A172 (cell line): ENCODE results near the gene GPR107. TPM values are rescaled to one million over a fixed set of nuclear protein-coding genes. Genes with fewer than 3 reads are reported as not detected.

Source experiments
- DNase-seq: peaks from one replicate; pipeline ENCODE4 v3.0.0-alpha.2; 2015; ENCODE audit warnings: low spot score
- total RNA-seq: library from RNA; depleted of rRNA; stranded (reverse); fragments of >200 nt; shearing (Covaris generic); gene quantifications from 2 replicates; pipeline ENCODE4 v1.2.3, GENCODE V29; 2014

Gene GPR107
- total RNA-seq, 1 experiment from 2014 or later: 0.17 TPM

GRCh38 chr9:130110166-130110565 lies 56.5 kb downstream of the GPR107 start:
- peak; percentile 2 for DNase-seq

DNA sequence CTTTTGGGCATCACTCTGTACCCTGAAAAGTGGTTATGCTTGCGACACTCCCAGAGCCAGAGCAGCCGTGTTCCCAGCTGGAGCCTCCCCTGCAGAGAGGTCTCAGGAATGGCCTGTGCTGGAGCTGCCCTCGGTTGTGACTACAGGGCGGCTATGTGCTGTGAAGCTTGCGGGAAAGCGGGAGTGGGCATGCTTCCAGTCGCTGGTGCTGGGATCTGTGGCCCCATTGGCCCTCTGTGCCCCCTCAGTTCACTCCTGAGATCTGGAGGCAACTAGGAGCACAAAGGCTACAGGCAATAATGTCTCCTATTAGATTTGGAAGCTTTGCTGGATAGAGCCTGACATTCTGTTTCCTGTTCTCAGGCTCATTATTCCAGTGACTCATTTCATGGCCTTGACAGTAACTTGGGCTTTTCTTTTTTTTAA lies 56.9 kb downstream of the GPR107 start:
- DNase-seq: peak; percentile 11

DNA sequence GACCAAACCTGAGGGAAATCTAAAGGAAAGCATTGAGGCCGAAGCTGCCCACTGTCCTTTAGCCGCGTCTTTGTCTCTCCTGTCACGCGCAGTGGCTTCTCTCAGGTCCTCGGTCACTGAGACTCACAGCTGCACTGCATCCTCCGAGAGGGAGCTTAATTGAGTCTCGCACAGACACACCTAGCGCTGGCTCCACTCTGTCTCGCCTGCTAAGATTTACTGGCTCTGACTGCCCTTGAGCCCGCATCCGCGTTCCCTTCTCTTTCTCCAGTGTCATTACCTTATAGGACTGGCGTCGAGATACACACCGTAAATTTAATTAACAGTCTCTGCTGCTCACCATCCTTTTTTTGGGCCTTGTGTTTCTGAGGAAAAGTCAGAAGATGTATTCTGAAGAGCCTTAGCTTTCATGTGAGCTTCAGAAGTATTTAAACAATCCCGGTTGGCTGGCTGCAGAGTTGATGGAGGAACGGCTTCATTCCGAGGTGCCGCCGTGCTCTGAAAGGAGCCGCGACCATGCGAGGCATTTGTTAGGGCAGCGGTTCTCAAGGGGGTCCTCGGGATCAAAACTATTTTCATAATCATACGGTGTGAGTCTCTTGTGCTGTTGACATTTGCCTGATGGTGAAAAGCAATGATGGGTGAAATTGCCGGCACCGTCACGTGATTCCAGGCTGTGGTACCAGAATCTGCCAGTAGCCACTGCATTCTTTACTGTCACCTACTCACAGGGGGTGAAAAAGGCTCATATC lies 58.3 kb downstream of the GPR107 start:
- DNase-seq: no peak

DNA sequence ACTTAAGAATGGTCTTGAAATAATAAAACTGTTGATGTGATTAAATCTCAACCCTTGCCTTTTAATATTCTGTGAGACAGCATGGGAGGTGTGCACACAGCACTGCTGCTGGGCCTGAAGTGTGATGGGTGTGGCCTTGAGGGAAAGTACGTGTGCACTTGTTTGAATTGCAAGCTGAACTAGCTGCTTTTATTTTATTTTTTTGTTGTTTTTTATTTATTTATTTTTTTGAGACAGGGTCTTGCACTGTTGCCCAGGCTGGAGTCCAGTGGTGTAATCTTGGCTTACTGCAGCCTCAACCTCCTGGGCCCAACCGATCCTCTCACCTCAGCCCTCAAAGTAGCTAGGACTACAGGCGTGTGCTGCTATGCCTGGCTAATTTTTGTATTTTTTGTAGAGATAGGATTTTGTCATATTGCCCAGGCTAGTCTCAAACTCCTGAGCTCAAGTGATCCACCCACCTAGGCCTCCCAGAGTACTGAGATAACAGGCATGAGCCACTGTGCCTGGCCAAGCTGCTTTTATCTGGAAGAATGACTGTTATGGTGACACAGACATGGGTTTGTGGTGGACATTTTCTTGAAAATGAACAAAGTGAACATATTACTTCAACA lies 58.9 kb downstream of the GPR107 start:
- DNase-seq: no peak

- no peak for DNase-seq
Measured at GRCh38 chr9:130114741-130115140, 61.0 kb downstream of the GPR107 start.

GRCh38 chr9:130116346-130116745 lies 62.6 kb downstream of the GPR107 start:
- DNase-seq: no peak

DNA sequence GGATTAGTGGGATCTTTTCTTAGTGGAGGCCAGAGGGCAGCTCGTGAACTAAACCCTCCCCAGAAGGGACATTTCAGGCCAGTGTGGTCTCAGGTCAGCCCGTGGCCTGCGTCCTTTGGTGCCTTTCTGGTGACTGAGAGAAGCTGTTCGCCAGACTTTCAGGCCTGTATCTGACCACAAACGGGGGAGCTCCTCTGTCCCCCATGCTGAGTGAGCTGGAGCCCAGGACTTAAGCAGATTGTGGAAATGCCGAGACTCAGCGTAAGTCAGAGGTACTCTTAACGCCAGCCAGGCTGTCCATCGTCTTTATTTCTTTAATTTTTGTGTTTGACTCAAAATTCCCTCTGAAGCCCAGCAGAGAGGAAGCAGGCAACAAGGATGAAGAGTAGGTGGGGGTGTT lies 63.7 kb downstream of the GPR107 start:
- no peak for DNase-seq

DNA sequence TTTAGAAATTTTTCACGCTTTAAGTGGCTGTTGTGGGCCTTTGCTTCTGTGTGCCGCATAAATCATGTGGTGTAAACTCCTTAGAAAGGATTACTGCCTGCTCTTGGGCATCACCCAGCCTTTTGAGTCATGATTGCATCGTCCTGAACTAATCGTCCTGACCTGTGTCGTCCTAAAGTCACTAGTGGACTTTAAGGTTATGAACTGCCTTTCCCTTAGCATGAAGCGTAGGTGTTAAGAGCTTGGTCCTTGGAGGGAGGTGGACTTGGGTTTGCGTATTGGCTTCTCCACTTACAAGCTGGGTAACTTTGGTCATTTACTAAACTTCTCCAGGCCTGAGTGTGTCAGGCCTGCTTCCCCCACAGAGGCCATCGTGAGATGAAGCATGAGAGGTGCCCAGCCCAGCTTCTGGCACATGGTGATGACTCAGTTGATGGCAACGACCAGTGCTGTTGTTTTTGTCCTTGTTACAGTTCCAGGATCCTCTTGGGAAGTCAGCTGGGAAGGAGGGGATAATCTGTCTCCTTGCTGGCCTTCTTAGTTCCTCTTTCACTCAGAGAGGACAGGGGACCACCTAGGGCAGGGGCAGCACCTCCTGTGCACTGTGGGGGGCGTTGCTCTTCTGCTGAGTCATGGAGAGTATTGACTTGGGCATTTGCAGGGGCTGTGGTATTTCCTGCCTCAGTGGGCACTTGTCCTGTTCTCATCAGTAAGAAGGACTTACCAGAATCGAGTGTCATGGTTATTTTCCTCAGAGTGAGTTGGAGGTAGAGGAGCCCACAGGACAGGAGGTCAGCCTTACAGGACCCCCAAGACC lies 64.3 kb downstream of the GPR107 start:
- peak; percentile 5 for DNase-seq

GRCh38 chr9:130118841-130119518 lies 65.3 kb downstream of the GPR107 start:
- DNase-seq: peak; percentile 3

GRCh38 chr9:130119519-130120298 lies 66.0 kb downstream of the GPR107 start:
- no peak for DNase-seq

GRCh38 chr9:130120299-130120587 lies 66.5 kb downstream of the GPR107 start:
- DNase-seq: no peak

- no peak for DNase-seq
Measured at GRCh38 chr9:130120832-130121231, 67.1 kb downstream of the GPR107 start.

GRCh38 chr9:130122456-130122855 lies 68.8 kb downstream of the GPR107 start:
- DNase-seq: no peak

DNA sequence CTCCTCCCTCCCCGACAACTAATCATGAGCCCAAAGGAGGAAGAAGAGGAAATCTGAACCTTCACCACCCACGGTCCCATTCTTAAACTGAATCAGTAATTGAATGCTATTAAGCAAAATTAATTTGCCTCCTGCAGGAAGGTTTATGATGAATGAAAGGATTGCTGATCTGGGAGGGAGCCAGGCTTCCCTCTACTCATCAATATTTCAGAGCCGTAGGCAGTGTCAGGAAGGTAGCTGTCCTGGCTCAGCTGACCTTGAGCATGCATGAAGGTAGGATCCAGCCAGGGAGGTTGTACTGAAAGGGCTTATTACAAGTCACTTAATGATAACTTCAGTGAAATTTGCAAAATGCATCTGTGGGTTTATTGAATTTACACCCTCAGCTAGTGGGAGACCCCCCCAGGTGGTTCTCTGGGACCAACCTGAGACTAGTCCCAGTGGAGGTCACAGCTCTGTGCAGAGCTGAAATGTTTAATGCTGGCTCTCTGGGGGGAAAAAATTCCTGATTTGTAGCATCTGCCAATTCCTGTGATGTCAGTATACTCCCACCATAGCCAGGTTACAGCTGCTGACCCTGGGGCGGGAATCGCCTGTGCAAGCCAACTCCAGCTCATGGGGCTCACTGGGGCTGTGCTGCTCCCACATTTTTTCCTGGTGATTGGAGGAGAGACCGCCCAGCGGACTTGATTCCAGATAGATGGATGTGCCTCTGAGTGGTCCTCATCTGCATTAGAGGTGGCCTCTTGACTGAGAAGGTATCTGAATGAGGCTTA lies 70.6 kb downstream of the GPR107 start:
- no peak for DNase-seq

DNA sequence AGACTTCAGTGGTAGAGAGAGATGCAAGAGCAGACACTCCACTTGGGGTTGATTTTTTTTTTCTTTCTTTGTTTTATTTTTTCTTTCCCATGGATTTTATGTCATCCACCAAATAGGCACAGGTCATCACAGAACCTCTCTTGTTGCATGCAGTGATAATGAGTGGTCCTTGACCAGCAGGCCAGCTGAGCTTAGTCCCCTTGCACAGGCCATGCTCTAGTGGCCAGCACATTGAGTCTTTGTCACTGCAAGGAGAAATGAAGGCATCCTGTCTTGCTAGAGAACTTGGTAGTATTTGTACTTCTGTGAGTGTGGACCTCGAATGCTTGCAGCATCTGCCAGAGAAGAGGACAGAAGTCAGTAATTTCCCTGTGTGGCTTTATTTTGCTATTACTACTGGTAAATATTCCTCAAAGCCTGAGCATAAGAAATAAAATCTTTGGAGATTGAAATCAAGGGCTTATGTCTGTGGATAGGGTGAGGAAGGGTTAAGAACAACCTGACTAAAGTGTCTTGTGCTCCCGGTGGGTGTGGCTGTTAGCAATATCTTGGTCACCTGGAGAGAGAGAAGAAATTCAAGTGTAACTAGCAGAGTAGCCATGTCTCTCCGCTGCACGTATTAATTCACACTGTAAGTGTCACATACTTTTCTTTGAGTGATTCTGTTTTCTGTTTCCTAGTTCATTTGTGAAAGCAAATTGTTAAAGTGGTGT lies 73.2 kb downstream of the GPR107 start:
- DNase-seq: no peak

DNA sequence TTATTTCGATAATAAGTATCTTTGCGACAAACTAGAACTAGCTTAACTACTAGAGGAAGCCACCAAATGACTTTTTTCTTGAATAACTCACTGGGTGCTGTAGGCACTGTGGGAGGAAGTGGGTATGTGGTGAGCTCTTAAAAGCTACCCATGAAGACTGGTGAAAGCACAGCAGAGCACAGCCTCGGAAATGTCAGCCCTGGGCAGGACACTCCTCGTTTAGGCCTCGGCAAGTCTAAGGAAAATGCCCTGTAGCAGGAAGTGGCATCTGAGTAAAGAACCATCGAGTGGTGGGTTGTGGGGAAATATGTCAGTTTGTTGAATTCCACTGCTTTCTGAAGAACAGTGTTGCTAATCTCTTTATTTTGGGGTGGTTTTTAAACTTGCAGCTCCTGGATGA lies 74.5 kb downstream of the GPR107 start:
- peak; percentile 2 for DNase-seq

DNA sequence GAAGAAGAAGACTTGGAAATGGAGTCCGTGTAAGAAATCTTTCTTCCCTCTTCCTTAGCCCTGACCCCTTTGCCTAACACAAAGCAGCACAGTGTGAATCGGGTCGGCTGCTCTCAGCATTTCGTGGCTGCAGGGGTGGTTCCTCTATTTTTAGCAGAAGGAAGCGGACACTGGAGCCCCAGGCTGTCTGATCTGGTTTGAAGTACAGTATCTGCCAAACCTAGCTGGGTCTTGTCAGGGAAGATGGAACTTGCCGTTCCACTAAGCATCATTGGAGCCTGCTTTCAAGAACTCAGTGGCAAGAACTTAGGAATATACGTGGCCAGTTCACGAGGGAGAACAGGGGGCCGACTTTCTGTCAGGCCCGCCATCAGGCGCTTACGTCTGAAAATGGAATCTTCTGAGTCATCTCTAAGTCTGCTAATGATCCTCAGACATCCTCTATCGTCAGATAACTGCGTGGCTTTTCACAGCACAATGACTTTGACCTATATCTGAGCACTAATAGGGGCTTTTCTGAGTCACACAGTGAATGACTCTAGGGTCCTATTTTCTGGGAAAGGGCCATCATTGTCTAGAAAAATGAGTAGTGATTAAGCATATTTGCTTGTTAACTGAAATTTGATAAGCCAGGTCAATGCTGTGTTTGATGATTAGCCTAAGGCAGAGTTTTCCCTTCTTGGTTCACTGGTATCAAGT lies 75.2 kb downstream of the GPR107 start:
- peak; percentile 37 for DNase-seq

GRCh38 chr9:130129432-130130061 lies 75.8 kb downstream of the GPR107 start:
- no peak for DNase-seq

DNA sequence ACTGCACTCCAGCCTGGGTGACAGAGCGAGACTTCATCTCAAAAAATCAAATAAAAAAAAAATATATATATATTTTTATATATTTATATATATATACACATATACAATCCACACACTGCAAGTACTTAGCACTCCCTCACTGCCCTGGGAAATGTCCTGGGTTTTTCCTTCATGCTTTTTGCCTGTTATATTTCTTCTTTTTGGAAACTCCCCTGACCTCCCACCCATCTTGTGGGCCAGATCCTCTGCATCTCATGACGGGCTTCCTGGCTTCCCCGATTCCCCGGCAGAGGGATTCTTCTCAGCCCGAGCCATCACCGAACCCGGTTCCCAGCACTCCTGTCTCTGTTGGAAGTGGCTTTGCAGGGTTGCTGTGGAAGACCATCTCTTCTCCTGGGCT lies 79.0 kb downstream of the GPR107 start:
- no peak for DNase-seq
